Ishikawa (cell line): Measurements from ENCODE around the gene PARD3.

Experiments used
- CEBPB ChIP-seq: IDR thresholded peaks from 2 replicates; pipeline ENCODE4 v1.6.1; 2012
- CREB1 ChIP-seq: IDR thresholded peaks from 2 replicates; pipeline ENCODE4 v1.6.1; 2012; ENCODE audit warnings: low read depth
- EGR1 ChIP-seq: IDR thresholded peaks from 2 replicates; pipeline ENCODE4 v1.6.1; 2012
- EP300 ChIP-seq: IDR thresholded peaks from 2 replicates; pipeline ENCODE4 v1.6.1; 2012; ENCODE audit warnings: borderline replicate concordance
- FOXM1 ChIP-seq: IDR thresholded peaks from 2 replicates; pipeline ENCODE4 v1.6.1; 2012; ENCODE audit warnings: low read depth, borderline replicate concordance
- MAX ChIP-seq: IDR thresholded peaks from 2 replicates; pipeline ENCODE4 v1.6.1; 2012
- NFIC ChIP-seq: IDR thresholded peaks from 2 replicates; pipeline ENCODE4 v1.6.1; 2012
- RAD21 ChIP-seq: IDR thresholded peaks from 2 replicates; pipeline ENCODE4 v1.6.1; 2012; ENCODE audit warnings: low read depth
- TAF1 ChIP-seq: IDR thresholded peaks from 2 replicates; pipeline ENCODE4 v1.6.1; 2012; ENCODE audit warnings: low read depth, mild to moderate bottlenecking
- TCF12 ChIP-seq: IDR thresholded peaks from 2 replicates; pipeline ENCODE4 v1.6.1; 2012; ENCODE audit warnings: low read depth
- TEAD4 ChIP-seq: IDR thresholded peaks from 2 replicates; pipeline ENCODE4 v1.6.1; 2012
- YY1 ChIP-seq: IDR thresholded peaks from 2 replicates; pipeline ENCODE4 v1.6.1; 2012; ENCODE audit warnings: low read depth
- ZBTB7A ChIP-seq: IDR thresholded peaks from 2 replicates; pipeline ENCODE4 v1.6.1; 2012; ENCODE audit warnings: low read depth
- TF ChIP-seq, protein P1 (sequence below): IDR thresholded peaks from 2 replicates; pipeline ENCODE4 v1.6.1; 2012; ENCODE audit warnings: low read depth, mild to moderate bottlenecking
- TF ChIP-seq, protein P2 (sequence below): IDR thresholded peaks from 2 replicates; pipeline ENCODE4 v1.6.1; 2012

PARD3 gene

DNA sequence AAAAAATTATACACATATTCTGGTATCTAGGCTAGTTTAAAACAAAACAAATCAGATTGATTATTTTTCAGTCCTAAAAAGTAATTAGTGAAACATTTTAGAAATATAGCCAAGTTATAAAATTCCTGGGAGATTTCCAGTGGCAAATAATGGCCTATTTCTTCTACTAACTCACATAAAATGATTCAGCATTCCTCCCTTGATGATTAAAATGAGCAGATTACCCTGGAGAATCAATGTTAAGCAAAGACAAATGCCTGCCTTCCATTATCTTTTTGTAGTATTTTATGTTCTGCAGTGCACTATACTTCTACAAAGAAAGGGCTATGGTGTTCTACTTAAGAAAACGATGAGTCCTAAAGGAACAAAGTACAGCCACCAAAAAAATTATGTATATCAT is 53.6 kb downstream of the PARD3 start:
- no peak for TF ChIP-seq EP300
- no peak for TF ChIP-seq CEBPB
- TF ChIP-seq EGR1 = no peak
- no peak for TF ChIP-seq FOXM1
- no peak for TF ChIP-seq TEAD4
- no peak for TF ChIP-seq TCF12
- no peak for TF ChIP-seq TAF1
- no peak for TF ChIP-seq ZBTB7A
- no peak for TF ChIP-seq RAD21
- no peak for TF ChIP-seq MAX
- no peak for TF ChIP-seq CREB1
- TF ChIP-seq NFIC = no peak
- TF ChIP-seq, protein P1, sequence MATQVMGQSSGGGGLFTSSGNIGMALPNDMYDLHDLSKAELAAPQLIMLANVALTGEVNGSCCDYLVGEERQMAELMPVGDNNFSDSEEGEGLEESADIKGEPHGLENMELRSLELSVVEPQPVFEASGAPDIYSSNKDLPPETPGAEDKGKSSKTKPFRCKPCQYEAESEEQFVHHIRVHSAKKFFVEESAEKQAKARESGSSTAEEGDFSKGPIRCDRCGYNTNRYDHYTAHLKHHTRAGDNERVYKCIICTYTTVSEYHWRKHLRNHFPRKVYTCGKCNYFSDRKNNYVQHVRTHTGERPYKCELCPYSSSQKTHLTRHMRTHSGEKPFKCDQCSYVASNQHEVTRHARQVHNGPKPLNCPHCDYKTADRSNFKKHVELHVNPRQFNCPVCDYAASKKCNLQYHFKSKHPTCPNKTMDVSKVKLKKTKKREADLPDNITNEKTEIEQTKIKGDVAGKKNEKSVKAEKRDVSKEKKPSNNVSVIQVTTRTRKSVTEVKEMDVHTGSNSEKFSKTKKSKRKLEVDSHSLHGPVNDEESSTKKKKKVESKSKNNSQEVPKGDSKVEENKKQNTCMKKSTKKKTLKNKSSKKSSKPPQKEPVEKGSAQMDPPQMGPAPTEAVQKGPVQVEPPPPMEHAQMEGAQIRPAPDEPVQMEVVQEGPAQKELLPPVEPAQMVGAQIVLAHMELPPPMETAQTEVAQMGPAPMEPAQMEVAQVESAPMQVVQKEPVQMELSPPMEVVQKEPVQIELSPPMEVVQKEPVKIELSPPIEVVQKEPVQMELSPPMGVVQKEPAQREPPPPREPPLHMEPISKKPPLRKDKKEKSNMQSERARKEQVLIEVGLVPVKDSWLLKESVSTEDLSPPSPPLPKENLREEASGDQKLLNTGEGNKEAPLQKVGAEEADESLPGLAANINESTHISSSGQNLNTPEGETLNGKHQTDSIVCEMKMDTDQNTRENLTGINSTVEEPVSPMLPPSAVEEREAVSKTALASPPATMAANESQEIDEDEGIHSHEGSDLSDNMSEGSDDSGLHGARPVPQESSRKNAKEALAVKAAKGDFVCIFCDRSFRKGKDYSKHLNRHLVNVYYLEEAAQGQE = no peak
- TF ChIP-seq YY1 = no peak
- TF ChIP-seq, protein P2, sequence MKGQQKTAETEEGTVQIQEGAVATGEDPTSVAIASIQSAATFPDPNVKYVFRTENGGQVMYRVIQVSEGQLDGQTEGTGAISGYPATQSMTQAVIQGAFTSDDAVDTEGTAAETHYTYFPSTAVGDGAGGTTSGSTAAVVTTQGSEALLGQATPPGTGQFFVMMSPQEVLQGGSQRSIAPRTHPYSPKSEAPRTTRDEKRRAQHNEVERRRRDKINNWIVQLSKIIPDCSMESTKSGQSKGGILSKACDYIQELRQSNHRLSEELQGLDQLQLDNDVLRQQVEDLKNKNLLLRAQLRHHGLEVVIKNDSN = no peak

GRCh38 chr10:34760606-34761005 is 54.5 kb downstream of the PARD3 start:
- TF ChIP-seq CREB1 (no peak), MAX (peak; percentile 66)

DNA sequence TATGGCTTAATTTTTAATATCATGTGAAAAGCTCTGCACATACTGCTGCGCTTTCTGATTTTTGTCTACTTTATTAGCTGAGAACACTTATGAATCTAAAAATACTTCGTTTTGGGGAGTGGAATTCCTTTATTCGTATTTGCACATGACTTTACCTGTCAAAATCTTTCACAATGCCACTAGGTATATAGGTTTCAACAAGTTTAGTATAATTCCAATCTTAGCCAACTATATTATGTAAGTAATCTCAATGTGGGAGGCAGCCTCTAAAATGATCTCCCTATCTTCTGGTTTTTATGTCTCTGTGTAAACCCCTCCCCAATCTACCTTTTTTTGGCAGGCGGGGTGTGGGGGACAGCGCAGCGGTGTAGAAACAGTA is 55.3 kb downstream of the PARD3 start:
- no peak for TF ChIP-seq RAD21
- no peak for TF ChIP-seq CREB1
- no peak for TF ChIP-seq TEAD4
- TF ChIP-seq ZBTB7A = no peak
- TF ChIP-seq EGR1 = no peak
- no peak for TF ChIP-seq TAF1
- no peak for TF ChIP-seq CEBPB
- TF ChIP-seq MAX = no peak
- no peak for TF ChIP-seq FOXM1
- TF ChIP-seq YY1 = no peak
- TF ChIP-seq NFIC = no peak
- no peak for TF ChIP-seq TCF12
- TF ChIP-seq, protein P2 = no peak
- TF ChIP-seq, protein P1 = no peak
- TF ChIP-seq EP300 = no peak

GRCh38 chr10:34759161-34759836 is 55.8 kb downstream of the PARD3 start:
- TF ChIP-seq EGR1 (no peak), CREB1 (no peak), NFIC (no peak), YY1 (no peak), TAF1 (no peak), MAX (no peak), TCF12 (no peak), RAD21 (no peak)
- TF ChIP-seq, protein P1 = no peak
